Stimulated activated CD4-positive, alpha-beta T cell treated with anti-CD3 and anti-CD28 coated beads, Interleukin-1b, Interleukin-23, amount 100 ng/mL, for 4 hours (primary cell): ENCODE measurements around the gene NIP7.
"Not testable (repeated sequence)": the region's sequence is repeated elsewhere in the genome, so short reads cannot be mapped to it uniquely, and the experiment has no call there.

Experiments used
- DNase-seq, 2 donors: peaks; one replicate each; pipeline ENCODE4 v3.0.0-alpha.2; 2020; ENCODE audit warnings: low read depth in 2 of 2

The NIP7 gene

DNA sequence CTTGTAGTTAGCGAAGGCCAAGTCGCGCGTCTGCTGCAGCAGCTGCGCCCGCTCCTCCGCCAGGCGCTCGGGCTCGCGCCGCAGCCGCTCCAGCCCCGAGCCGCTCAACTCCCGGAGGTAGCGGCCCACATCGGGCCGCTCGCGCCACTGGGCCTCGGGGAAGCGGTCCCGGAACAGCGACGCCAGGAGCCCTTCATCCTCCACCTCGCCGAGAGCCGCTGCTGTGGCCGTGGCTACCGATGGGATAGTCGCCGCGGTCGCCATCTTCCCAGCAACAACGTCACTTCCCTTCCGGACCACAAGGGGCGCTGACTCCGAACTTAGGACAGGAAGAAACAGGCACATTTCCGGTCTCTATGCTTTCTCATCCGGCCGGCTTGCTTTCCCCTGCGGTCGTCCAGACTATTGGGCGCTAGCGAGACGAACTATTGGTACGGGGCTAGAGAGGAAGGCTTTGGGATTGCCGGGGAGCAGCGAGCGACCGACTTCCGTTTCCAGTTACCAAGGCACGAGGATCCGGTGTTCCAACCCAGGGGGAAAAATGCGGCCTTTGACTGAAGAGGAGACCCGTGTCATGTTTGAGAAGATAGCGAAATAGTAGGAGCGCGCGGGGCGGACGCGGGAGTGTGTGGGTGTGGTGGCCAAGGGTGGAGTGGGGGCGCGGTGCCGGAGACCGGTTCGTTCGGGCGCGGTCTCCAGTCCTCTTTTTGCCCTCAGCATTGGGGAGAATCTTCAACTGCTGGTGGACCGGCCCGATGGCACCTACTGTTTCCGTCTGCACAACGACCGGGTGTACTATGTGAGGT, at the start of gene NIP7, which contains the start of gene COG8:
Gene NIP7, plus strand, starts transcription at position 484 of the 806 bp plus-strand sequence. Its CDS starts 58 bp downstream, at position 542.
Gene COG8, minus strand, starts transcription at position 276 of the 806 bp plus-strand sequence. Its CDS starts 12 bp downstream, at position 264.
- DNase-seq, result peak; percentile 84 to 86

DNA sequence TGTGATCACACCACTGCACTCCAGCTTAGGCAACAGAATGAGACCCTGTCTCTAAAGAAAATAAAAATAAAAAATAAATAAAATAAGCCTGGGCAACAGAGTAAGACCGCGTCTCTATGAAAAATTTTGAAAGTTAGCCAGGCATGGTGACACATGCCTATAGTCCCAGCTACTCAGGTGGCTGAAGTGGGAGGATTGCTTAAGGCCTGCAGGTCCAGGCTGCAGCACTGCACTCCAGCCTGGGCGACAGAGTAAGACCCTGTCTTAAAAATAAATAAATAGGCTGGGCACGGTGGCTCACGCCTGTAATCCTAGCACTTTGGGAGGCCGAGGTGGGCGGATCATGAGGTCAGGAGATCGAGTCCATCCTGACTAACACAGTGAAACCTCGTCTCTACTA, 47.9 kb upstream of the NIP7 start:
- DNase-seq, result not testable (repeated sequence)

DNA sequence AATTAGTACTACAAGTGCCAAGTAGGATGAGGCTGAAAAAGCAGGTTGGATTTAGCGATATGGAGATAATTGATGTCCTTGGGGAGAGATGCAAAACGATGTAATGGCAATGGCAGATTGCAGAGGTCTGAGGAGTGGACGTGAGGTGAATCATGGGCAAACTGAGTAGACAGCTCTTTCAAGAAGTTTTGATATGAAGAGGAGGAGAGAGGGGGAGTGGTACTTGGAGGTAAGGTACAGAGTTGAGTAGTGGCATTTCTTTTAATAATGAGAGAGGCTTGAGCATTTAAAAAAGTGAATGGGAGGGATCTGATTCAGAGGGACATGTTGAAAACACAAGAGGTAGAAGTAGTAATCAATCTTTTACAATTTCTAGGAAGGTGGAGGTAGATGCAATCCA, 46.2 kb upstream of the NIP7 start:
- DNase-seq, result no peak

DNA sequence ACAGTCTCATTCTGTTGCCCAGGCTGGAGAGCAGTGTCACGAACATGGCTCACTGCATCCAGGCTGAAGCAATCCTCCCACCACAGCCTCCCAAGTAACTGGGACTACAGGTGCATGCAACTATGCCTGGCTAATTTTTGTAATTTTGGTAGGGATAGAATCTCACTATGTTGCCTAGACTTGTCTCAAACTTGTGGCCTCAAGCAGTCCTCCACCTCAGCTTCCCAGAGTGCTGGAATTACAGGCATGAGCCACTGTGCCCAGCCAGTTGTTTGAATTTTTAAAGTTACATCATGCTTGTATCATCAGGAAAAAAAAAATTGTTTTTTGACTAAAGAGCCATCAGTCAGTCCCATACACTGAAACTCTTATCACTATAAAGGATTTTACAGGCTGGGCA, 45.5 kb upstream of the NIP7 start:
- DNase-seq, result no peak

DNA sequence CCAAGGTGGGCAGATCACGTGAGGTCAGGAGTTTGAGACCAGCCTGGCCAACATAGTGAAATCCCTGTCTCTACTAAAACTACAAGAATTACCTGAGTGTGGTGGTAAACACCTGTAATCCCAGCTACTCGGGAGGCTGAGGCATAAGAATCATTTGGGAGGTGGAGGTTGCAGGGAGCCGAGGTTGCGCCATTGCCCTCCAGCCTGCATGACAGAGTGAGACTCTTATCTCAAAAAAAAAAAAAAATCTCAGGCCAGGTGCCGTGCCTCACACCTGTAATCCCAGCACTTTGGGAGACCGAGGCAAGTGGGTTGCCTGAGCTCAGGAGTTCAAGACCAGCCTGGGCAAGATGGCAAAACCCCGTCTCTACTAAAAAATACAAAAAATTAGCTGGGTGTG, 42.8 kb upstream of the NIP7 start:
- DNase-seq, result not testable (repeated sequence)

DNA sequence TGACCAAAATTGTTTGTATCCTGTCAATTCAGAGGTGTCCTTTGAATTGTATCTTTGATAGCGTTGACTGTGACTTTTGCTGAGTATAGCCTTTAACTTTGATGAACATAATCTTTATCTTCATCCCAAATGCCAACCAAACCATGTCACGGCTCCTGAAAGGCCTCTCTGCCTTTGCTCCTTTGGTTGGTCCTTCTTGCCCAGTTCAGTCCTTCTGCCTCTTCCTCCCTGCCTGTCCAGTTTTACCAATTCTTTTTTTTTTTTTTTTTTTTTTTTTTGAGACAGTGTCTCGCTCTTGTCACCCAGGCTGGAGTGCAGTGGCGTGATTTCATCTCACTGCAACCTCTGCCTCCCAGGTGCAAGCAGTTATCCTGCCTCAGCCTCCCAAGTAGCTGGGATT, 41.3 kb upstream of the NIP7 start:
- DNase-seq, result no peak

DNA sequence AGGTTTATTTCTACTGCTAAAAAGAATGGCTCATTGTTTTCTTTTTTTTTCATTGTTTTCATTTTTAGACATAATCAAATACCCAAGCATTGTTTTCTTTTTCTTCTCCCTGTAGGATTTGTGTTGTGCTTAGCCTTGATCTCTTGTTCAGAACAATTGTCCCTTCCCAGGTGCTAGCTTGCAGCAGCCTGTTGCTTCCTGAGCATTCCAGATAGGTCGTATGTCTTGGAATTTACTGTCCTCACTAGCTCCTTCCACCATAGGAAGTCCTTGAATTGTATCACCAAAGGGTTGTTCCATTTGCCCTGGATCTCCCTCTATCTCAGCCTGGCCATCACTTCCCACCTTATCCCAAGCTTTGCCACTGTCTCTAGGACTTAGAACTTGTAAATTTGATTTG, 38.4 kb upstream of the NIP7 start:
- DNase-seq, result no peak

DNA sequence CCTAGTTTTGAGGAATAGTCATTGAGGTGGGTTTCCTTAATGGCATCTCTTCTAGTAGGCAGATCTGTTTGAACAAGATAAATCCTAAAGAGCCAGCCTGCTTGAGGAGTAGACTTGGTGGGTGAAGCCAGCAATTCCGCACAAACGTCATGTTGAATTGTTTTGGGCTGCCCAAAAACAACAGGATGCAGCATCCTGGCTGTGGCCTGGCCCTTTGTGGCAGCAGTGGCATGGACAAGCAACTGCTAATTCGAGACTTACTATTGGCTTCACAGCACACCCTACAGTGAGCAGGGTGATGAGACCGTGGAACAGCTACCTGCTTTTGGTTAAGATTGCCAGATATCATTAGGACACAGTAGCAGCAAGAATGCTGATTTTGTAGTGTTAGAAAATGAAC, 37.7 kb upstream of the NIP7 start:
- no peak for DNase-seq

DNA sequence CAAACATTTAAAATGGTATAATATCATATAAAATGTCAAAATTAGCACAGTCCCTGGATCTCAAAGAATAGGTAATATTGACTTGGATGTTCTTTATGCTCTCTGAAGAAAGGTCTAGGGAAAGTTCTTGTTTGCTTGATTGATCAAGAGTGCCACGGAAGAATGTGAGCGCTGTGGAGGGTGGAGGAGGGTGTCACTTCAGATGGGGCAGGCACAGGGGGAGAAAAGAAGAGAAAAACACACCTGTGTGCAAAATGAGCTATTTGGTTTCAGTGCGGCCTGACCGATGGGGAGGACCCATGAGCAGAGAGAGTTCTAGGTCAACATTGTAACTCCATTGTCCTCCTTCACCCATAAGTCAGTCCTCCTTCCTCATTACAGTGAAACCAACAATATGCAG, 37.3 kb upstream of the NIP7 start:
- no peak for DNase-seq

DNA sequence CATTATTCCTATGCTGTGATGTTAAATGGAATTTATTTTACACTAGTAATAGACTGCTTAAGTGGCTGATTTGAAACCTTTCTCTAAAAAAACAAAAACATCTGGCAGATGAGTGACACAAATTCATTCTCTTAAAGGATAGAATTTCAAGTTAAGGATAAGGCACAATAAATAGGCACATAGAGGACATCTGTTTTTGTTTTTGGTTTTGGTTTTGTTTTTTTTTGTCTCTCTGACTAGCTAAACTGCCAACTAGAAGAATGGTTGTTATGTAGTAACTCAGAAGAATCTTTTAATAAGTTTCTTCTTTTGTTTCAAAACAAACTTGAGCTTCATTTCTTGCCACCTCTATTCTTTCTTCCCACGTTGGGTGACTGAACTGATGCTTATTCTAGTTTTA, 33.5 kb upstream of the NIP7 start:
- no peak for DNase-seq

DNA sequence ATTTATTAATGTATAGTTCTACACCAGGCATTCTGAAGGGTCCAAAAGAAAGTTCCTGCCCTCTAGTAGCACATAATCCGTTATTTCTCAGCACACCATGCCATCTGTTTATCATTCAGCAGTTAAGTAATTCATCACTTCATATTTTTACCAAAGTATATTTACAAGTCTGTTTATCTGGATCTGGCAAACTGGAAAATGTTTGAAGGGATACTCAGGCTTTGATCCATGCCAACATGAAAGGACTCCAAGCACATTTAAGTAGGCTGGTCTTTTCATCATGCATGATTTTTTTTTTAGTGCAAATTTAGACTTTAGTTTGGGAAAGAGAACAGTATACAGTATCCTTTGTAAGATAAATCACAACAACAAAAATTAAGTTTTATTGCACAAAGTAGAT, 32.5 kb upstream of the NIP7 start:
- no peak for DNase-seq

DNA sequence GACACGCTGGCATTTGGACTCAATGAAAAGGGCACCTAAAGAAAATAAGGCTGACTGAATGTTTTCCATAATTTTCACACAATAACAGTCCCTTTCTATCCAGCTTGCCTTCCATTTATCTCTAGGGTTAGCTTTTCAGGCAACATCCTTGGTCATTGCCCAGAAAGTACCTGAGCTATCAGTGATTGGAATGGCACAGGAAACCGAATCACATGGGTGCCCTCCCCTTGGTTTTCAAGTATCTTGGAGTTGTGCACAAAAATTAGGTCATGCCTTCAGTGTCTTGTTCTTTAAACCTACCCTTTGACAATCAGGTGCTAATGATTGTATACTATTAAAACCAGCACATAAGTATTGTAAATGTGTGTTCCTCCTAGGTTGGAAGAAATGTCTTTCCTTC, 31.7 kb upstream of the NIP7 start:
- no peak for DNase-seq

DNA sequence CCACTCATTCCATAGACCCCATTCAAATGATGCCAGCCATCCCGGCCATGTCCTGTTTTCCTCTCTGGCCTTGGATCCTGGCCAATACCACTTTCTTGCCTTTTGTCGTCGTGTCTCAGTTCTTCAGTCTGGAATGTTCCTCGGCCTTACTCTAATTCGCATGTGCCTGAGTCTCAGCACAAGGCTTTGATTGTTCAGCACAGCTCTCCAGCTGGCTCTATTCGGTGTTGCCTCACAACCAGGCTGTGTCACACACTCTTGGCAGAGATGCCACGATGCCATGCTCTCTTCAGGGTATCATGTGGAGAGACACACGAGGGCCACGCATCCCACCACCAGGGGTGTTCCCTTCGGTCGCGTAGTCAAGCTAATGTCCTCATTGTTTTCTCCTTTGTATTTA, 30.3 kb upstream of the NIP7 start:
- no peak for DNase-seq

DNA sequence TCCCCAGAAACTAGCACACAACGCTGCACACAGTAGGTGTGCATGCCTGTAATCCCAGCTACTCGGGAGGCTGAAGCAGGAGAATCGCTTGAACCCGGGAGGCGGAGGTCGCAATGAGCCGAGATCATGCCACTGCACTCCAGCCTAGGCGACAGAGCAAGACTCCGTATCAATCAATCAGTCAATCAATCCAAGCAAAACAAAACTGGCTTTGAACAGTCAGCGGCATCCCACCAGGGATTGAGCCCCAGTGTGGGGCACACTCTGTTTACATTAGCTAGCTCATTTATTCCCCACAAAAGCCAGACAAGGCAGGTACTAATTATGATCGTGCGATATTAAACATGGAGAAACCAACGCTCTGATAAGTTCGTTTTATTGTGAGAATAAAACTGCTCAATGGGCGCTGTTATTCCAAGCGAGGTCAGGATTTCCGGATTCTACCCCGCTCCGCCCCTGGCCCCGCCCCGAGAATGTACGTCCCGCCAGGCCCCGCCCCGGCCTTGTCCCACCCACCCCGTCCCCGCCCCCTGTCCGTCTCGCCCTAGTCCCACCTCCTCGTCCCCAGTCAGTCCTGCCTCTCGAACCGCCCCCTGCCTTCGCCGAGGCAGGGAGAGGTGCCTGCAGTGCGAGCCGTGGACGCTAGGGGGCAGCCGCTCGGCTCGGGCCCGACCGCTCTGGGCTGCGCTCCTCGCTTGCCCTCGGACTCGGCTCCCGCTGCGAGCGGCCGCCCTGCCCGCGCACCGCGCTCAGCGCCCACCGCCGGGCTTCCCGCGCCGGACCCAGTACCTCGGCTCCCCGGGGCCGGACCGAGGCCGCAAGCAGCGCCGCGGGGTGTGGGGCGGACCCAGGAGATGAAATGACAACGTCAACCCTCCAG, 28.7 kb upstream of the NIP7 start, which contains the start of gene VPS4A:
Gene VPS4A, plus strand, starts transcription at position 698 of the 880 bp plus-strand sequence. Its CDS starts 162 bp downstream, at position 860.
- DNase-seq, result peak; percentile 98 to 99

DNA sequence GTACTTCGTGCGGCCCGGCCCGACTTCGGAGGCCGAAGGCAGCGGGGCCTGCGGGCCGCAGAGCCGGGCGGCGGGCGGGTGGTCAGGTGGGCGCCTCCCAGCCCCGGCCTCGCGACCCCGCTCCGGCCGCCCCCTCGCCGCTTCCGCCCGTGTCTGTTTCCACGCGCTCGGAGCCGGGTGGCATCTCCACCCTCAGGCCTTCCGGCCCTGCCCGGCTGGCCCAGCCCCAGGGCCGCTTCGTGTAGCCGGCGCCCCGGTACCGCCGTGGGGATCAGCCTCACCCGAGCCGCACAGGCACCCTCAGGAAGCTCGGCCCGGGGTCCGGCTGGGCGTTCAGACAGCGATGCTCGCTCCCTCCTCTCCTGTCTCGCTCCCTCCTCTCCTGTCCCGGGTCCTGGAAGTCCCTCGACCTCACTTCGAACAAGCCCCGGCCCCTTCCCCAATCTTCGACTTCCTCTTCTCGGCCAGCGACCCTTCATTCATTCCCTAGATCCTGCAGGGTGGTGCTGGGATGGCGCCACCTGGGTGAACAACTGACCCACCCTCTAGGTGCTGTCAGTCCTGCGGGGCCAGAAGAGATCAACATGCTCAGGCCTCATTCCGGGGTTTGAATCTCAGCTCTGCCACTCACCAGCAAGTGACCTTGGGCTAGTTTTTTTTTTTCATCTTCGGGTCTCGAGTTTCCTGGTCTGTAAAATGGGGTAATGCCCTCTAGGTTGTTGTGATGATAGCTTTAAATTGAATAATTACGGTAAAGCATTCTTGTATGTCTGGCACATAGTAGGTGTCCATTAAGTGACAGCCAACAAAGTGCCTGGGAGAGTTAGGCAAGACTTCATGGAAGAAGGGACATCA, 27.8 kb upstream of the NIP7 start:
- DNase-seq, result peak in 1 of 2 donors; percentile 32

DNA sequence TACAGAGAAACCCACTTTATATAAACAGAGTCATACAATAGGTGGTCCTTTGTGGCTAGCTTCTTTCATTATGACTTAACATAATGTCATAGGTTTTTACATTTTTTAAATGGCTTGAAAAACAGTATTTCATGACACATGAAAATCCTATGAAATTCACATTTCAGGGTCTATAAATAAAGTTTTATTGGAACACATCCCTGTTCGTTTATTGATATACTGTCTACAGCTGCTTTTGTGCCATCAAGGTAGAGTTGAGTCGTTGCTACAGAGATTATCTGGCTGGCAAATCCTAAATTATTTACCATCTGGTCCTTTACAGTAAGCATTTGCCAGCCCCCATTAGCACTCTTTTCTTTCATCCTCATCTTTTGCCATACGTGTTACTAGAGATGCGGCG, 26.1 kb upstream of the NIP7 start:
- no peak for DNase-seq

DNA sequence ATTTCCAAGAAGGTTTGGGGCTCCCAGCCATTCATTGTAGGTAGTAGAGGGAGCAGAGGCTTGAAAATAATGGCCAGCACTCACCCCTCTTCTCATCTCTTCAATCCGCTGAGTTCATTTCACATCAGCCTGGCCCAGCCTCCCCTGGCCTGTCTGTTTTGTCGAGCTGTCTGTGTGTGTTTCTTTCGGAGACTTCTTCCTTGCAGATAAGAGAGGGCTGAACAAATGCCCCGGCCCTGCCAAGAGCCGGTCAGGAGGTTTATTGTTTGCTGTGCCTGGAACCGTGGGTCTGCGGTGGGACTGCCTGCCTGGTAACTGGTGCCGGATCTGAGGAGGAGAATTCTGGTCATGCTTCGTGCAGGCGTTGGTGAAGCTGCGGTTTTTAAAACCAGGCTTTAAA, 25.0 kb upstream of the NIP7 start:
- DNase-seq, result no peak

DNA sequence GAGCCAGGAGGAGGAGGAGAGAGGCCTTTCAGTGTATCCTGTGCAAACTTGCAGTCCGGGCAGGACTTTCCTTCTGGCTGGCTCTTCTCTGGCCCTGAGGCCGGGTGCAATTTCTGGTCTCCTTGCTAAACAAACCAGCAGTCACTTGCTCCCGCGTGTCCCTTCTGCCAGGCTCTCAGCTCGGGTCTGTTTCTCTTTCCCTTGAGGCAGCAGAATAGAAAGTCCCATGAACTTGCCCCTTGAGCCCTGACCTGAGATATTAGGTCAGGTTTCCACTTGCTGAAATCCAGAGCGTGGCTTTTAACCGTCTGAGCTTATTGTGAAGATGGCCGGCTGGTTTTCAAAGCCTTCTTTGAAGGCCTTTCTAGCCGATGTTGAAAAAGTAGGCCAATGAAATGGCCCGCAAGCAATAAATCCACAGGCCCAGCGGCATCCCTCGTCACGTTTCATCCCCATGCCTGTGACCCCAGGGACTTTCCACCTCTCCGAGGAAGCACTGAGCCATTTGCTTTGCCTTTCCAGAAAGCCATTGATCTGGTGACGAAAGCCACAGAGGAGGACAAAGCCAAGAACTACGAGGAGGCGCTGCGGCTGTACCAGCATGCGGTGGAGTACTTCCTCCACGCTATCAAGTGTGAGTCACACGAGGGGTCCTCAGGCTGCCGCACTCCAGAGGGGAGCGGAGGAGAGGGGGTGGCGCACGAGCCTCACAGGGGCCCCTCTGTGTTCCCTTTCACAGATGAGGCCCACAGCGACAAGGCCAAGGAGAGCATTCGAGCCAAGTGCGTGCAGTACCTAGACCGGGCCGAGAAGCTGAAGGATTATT, 23.9 kb upstream of the NIP7 start:
- DNase-seq, result no peak

DNA sequence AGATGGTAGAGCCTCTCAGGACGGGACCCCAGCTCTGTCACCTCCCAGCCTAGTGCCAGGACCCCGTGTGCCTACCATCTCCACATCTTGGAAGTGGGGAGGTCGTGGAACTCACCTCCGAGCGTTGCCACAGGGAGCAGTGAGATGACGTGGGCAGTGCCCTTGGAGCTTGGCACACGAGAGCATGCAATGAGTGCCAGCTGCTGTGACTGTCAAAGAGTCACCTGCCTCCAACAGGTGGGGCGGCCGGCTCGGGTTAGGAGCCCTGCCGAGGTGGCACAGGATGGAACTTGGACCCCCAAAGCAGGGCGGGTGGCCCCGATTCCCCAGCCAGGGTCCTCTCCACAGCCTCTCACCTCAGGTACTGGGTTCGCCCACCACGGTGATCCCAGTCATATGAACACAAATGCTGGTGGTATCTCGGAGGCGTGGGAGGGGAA, 23.0 kb upstream of the NIP7 start:
- DNase-seq, result no peak

DNA sequence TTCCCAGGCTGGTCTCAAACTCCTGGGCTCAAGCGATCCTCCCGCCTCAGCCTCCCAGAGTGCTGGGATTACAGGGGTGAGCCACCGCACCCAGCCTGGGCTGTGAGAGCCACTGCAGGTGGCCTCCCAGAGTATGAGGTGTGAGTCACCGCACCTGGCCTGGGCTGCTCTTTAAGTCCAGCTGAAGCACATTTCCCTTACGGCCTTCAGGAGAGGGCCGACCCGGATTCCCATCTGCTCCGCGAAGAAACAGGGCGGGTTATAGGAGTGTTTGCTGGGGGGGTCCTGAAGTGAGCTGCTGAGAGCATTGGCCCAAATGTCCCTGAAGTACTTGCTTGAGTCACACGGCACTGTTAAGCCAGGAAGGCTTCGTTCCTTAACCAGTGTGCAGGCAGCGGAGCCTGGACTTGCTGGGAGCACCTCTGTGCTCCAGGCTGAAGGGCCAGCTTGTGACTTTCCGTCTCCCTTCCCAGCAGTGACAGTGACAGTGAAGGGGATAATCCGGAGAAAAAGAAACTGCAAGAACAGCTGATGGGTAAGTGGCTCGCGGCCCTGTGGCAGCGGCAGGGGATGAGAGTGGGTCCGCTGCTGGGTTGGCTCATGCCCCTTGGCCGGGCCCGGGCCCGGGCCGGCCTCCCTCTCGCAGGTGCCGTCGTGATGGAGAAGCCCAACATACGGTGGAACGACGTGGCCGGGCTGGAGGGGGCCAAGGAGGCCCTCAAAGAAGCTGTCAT, 21.2 kb upstream of the NIP7 start:
- no peak for DNase-seq
